HG02973 (cell line): Measurements from ENCODE around the gene LPGAT1.
"Not testable (repeated sequence)": the region's sequence is repeated elsewhere in the genome, so short reads cannot be mapped to it uniquely, and the experiment has no call there.

Experiments used
- ATAC-seq: cut with Tn5 transposase; IDR thresholded peaks from one replicate; pipeline ENCODE4 v1.9.1; 2021; ENCODE audit warnings: moderate library complexity; ENCODE audit not compliant: unreplicated experiment

LPGAT1 gene

DNA sequence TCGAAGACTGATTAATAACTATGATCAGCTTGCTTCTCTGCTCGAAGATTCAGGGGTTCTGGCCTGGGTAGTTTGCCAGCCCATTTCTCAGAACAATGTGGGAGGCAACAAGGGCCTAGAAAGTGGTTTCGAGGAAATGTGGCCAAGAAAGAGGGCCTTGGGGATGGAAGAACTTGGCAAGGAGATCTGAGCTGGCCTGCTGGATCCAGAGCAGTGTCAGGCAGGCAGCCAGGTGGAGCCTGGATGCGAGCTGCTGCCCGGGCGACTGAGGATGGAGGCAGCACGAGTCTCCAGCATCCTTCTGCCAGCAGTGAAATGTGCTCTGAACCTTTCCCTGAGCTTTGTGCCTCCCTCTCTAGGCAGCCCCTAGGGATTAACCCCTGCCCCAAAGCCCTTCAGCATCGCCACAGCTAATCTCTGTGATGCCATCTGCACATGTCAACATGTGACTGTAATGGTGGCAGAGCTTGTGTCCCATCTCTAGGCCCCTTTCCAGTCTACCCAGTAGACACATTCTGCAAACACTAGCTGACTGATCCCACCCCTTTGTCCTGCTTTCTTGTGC lies 94.1 kb downstream of the LPGAT1 start:
- no peak for ATAC-seq

DNA sequence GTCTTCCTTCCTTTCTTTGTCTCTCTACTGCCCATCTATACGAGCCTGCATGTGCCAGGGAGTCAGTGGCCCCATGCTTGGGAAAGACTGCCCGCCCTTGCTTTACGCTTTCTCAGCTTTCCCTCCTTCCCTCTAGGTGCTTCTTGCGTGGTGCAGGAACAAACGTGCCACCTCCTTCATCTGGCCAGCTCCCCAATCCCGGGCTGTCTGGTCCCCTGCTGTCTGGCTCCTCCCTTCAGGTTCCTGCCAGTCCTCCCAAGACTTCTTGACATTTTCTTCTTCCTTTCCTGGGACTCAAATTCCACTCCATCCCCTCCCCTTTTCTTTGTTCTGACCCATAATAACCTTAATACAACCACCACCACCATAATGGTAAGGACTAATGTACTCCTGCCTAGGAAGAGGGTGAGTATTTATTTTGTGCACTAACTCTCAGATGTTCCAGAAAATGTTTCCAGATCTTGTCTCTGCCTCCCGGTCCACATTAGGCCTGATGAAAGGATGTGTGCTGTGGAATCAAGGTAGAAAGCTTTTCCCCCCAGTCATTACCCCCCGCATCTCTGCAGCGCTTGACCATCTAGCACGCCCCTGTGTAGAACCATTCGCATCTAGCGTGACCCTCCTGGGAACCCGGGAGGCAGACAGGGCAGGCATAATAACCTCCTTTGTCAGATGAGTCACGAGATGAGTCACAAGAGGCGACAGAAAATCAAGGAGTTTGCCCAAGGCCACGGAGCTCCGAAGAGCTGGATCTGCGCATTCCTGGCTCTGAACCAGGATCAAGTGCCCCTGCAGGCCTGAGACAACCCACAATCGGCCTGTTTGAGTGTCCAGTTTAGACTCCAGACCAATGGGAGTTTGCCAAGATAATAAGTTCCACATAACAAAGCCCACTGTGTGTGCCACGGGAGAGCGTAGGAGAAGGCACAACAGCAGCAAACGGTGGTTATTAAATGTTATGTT lies 95.1 kb downstream of the LPGAT1 start:
- ATAC-seq, result no peak

DNA sequence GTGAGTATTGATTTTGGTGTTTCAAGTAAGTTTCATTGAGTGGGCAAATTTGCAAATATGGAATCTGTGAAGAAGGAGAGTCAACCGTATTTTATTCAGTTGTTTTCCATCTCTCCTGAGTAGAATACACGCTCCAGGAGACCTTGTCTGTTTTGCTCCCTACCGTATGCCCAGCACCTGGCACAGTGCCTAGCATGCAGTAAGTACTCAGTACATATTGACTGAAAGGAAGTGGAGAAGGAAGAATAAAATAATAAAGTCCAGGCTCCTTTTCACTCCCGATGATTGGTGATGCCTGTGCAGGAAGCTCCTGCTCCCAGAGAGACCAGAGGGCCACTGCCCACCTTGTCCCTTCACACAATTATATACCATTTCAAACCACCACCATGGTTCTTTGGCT lies 95.8 kb downstream of the LPGAT1 start:
- no peak for ATAC-seq

DNA sequence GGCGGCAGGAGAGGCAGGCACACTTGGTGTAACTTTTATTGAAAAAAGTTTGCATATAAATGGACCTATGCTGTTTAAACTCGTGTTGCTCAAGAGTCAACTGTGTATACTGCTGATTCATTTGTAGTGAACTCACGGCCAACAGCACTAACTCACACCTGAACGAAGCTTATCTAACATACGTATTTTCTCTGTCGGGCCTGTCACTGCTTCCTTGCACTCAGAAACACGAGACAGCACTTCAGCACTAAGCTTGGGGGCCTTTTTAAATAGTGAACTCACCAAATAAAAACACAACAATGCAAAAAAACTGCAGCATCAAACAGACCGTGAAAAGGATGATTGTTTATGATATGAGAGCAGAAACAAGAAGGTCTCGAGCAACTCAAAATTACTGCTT lies 96.2 kb downstream of the LPGAT1 start:
- no peak for ATAC-seq

DNA sequence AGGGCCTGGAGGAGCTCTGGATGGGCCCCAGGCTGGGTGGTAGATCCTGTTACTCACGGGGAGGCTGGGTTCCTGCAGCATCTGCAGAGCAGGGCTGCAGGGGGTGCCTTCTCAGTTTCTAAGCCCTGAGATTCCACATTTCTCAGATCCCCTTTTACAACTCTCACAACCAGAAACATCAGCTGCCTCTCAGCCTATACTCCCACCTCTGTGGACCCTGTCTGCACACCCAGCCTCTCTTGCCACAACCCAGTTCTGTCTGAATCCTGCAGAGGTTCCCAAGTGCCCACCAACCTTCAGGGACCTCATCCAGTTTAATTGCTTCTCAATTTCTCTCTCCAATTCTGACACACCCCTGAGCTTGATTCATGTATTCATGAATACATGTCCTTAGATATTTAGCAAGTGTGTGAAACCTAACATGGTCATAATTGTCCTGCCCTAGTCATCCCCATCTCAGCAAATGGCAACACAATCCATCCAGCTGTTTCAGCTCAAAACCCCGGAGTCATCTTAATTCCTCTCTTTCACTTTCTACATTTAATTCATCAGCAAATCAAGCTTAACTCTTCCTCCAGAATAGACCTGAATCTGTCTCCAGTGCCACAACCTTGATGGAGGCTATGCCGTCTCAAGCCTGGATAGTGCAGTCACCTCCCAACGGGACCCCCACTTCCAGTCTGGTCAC lies 98.1 kb downstream of the LPGAT1 start:
- ATAC-seq, result peak; percentile 75

DNA sequence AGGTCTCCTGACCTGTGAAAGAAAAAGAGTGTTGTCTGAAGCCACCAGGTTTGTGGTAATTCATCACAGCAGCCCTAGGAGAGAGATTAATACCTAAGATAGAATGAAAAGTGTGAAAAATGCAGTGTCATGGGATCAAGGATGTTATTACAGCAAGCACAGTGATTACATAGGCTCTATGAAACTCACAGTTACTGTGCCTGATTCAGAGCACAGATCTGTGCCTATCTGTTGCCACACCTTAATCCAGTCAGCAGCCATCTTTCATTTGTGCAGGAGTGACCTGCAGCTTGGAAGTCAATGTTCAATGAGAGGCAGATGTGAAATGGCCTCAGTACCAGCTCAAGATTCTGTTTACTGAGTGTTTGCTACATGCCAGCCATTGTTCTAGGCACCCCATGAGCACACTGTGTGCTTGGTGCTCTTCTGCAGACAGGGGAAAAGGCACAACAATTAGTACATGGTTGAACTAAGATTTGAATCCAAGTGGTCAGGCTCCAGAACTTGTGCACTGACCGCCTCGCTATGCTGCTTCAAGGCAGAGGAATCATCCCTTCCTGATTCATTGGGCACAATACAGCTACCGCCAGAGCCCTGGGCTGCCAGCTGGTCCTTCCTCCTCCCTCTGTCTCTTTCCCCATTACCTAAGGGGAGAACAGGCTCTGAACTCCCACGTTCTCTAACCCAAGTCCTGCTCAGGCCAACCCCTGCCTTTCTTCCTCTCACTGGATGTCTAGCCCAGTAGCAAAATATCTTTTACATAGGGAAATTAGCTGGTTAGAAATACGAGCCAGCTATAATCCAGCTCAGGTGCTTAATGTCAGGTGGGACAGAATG lies 98.9 kb downstream of the LPGAT1 start:
- ATAC-seq, result no peak

DNA sequence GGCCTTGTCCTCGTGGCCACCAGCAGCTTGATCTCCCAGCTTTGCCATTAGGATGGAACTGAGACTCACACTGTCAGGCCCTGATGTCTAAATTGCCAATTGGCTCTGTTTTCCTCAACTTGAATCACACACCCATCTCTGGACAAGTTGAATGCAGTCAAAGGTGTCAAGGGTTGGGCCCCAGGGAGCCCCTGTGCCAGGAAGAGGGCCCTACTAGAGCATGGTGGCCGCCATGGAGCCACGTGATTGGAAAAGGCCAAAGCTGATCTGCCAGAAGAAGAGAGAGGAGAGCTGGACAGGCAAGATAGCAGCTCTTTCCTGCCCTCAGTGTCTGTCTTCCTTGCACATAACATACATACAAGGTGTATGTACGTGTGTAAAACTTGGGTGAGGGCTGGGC lies 100.2 kb downstream of the LPGAT1 start:
- no peak for ATAC-seq

DNA sequence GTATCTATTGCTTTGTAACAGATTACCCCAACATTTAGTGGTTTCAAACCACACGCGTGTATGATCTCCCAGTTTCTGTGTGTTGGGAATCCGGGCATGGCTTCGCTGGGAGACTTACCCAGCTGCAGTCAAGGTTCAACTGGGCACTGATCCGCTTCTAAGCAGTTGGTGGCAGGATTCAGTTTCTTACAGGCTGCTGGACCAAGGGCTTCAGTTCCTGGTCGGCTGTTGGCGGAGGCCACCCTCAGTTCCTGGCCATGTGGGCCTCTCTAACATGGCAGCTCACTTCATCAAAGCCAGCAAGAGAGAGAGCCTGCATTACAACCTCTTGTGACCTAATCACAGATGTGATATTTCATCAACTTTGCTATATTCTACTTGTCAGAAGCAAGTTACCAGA lies 101.3 kb downstream of the LPGAT1 start:
- no peak for ATAC-seq

DNA sequence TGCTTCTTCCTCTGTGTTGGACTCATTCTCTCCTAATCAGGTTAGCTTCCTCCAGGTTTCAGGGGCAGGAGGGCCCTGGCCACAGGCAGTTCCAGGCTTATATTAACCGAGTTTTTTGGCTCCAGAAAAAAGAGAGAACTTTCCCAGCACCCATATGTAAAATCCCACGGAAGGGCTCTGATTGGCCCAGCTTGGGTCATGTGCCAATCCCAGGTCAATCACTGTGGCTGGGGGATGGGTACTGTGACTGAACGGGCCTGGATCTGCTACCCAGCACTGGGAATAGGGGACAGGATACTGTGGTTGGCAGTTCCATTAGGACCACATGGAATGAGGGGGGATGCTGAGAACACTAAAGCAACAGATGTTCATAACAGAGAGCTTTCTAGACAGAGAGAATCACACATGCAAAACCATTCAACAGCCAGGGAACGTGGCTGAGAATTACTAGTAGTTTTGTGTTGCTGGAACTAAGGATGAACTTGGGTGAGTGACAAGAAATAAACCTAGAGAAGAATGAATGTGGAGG lies 104.0 kb downstream of the LPGAT1 start:
- ATAC-seq, result no peak

DNA sequence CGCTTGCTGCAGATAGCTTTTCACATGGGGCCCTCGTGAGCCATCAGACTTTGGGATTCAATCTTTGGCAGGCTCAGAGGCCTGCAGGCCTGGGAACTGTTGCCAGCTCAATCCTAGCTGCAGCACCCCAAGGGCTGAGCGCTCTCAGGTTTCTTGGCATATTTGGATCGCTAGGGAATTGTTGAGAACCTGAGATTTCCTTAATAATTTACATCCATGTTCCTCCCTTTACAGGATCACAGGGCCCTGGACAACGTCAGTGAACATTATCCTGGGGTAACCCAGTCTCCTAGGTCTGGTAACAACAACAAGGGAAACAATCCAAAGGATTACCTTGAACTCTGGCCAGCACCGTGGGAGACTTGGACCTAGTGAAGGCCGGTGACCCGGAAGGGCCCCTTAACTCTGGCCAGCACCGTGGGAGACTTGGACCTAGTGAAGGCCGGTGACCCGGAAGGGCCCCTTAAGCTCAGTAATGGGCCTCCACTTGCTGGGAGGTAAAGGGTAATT lies 105.8 kb downstream of the LPGAT1 start:
- no peak for ATAC-seq

DNA sequence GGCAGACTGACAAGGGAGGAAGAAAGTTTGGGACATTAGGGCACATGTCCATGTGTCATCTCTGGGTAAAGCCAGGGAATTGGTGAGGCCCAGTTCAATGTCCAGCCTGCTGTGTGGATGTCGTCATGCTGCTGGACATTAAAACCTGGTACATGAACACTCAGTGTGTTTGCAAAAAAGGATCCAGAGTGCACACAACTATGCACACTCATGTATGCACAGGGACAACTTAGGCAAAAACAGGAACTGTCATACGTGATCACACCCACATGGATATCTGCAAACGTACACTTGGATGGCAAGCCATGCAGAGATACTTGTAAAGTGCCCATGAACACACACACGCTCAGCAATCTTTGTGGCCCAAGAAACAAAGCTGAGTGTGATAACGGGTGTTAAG lies 107.3 kb downstream of the LPGAT1 start:
- no peak for ATAC-seq

DNA sequence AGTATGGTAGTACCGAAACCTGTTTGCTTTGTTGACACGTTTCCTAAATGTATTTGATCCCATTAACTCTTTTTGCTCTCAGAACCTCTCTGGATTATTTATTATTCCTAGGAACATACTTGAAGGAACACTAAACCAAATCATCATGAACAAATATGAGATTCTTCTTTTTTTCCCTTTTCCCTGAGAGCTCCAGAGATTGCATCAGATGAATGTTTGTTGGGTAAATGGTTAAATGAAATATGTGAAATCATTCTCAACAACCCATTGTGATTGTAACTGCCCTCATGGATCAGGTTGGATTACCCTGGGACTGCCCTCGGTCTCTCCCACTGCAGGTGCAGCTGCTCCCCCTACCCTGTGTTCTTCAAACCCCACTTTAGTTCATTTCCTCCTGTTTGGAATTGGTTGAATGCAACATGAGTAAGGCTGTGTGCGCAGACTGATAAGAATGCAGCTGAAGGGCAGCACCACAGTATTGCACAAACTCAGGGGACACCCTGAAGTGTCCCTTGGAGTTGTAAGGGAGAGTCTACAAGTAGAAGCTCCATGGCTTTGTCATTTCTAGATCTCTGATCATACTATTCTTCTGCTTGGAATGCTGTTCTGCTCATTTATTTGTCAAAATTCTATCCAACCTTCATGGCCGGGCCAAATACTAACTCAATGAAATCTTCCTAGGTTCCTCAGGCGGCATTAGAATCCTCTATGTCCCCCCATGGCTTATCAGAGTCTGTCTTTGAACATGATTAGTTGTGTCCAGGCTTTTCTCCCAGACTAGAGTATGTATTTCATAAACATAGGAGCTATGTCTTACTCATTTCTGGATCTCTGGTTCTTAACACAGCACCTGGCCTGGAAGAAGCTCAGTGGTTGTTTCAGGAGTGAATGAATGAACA lies 108.0 kb downstream of the LPGAT1 start:
- ATAC-seq, result no peak

DNA sequence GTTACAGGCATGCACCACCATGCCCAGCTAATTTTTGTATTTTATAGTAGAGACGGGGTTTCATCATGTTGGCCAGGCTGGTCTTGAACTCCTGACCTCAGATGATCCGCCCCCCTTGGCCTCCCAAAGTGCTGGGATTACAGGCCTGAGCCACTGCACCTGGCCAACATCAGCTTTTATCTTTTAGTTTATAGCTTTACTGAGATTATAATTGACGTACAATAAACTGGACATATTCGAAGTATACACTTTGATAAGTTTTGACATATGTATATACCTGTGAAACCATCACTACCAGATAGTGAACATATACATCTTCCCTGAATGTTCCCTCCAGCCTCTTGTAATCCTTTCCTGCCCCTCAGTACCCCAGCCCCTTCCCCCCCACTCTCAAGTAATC lies 114.0 kb downstream of the LPGAT1 start:
- not testable (repeated sequence) for ATAC-seq

DNA sequence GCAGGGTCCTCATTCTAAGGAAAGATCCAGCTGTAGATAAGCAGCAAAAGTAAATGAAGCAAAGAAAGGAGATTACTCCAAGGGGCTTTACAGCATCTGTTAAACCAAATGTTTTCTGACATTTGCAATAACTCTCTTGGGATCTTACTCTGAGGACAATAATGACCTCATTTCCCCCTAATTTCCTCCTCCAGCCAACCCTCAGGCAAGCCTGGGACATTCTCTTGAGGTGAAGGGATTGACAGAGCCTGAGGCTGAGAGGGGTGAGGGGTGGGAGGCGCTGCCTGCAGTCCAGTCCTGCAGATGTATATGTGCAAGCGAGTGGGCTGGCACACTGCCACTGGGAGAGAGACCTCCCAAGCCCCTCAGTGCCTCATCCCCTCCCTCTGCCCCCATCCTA lies 114.6 kb downstream of the LPGAT1 start:
- ATAC-seq, result no peak

DNA sequence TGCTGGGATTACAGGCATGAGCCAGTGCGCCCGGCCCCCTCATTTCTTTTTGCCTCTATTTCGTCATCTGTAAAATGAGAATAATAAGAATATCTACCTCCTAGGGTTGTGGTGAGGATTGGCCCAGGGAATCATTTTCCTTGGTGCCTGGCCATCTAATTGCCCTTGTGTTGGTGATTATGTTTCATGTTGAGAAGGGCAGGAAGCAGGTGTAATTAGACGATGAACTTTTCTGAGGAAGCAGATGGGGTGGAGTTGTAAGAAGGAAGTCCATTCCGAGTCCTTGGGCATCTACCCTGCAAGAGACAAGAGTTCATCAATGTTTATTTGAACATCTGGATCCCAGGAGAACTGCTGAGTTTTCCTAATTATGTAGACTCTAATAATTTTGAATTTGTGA lies 116.4 kb downstream of the LPGAT1 start:
- no peak for ATAC-seq

DNA sequence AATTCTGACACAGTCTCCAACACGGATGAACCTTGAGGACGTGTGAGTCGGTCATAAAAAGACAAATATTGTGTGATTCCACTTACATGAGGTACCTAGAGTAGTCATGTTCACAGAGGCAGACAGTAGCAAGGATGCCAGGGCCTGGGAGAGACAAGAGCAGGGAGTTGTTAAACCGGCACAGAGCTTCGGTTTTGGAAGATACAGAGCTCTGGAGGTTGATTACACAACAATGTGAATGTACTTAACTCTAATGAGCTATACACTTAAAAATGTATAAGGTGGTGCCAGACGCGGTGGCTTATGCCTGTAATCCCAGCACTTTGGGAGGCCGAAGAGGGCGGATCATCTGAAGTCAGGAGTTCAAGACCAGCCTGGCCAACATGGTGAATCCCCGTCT lies 117.3 kb downstream of the LPGAT1 start:
- ATAC-seq, result no peak

DNA sequence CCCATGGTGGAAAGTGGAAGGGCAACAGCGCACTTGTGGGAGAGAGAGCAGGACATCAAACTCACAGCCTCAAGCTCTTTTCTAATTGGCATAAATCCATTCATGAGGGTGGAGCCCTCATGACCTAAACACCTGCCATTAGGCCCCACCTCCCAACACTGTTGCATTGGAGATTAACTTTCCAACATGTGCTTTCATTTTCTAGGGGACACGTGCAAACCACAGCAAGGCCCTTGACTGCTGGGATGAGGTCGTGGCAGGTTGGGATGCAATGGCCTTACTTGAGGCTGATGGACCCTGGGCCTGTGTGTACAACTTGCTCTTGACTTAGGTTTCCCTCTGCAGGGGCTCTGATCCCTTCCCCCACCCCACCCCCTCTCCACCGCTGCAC lies 119.3 kb downstream of the LPGAT1 start:
- ATAC-seq, result no peak

DNA sequence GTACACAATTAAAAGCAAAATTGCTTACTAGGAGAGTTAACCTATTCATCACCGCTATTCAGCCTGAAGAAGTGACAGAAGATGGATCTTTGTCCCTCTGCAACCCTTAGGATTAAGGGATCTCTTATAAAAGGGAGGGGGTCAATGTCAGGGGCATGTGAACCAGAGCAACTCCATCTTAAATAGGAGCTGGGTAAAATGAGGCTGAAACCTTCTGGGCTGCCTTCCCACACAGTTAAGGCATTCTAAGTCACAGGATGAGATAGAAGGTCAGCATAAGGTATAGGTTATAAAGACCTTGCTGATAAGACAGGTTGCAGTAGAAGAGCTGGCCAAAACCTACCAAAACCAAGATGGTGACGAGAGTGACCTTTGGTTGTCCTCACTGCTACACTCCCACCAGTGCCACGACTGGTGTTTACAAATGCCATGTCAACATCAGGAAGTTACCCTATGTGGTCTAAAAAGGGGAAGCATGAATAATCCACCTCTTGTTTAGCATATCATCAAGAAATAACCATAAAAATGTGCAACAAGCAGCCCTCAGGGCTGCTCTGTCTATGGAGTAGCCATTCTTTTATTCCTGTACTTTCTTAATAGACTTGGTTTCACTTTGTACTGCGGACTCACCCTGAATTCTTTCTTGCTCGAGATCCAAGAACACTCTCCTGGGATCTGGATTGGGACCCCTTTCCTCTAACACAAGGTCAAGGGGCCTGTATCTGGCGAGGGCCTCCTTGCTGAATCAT lies 119.8 kb downstream of the LPGAT1 start:
- ATAC-seq, result no peak

DNA sequence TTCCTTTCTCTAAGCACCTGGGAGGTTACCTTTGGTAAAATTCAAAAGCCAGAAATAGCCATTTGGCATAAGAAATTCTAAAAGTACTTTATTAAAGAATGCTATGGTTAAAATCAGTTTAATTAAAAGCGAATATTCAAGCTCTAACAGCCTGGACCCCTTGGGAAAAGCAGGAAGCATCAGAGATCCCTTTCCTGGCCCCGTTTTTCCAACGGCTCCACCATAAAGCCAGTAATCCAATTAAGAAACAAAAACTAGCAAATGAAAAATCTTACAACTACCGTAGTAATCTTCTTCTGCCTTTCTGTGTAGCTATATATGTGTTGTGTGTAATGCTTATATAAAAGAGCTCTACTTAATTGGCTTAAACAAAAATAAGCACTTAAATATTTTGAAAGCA lies 121.6 kb downstream of the LPGAT1 start:
- no peak for ATAC-seq
